GM19372 (cell line): ENCODE measurements around the gene C19orf47.

Source experiments
- ATAC-seq: cut with Tn5 transposase; IDR thresholded peaks from one replicate; pipeline ENCODE4 v1.9.1; 2021; ENCODE audit warnings: mild to moderate bottlenecking, low read depth, moderate library complexity; ENCODE audit not compliant: unreplicated experiment

The C19orf47 gene

DNA sequence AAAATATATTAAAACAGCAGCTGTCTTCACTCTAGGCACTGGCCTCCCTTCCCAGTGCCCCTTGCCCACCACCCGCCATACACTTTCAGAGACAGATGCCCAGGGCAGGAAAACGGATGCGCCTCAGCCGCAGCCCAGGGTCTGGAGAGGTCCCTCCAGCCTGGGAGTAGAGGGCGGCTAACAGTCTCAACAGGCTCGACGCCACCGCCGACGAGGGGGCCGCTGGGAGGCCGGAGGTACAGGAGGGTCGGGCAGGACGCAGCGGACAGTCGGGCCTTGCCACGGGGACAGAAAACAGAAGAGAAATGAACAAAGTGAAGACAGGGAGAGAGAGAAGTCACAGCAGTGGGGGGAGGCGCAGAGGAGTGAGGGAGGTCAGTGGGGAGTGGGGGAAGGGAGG, 27.1 kb downstream of the C19orf47 start:
- ATAC-seq: no peak

DNA sequence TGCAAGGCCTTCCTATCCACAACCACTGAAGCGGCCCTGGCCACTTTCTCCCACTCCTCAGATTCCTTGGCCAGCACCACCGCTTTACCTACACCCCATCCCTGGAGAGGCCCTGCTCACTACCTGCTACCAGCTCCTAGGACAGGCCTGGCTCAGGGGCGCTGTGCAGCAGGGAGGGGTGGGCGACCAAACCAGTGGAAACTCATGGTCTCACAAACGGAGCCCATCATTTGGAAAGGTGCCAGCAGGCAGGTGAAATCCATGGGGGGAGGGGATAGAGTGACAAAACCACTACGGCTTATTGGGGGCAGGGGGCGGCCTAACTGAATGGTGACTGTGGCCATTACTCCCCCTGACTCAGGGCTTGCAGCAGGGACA, 27.6 kb downstream of the C19orf47 start:
- no peak for ATAC-seq

DNA sequence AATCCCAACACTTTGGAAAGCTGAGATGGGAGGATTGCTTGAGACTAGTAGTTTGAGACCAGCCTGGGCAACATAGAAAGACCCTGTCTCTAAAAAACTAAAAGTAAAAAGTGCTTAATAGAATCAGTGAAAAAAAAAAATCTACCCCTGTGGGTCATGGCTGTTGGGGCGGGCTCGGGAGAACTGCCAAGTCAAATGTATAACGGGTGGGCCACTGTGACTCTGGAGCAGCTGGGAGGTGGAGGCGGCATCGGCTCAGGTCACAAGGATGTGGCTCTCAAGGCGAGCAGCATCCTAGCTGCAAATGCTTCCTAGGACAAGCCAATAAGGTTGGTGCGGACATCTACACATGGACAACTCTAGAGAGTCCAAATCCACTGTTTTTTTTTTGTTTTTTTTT, 30.9 kb downstream of the C19orf47 start:
- no peak for ATAC-seq

DNA sequence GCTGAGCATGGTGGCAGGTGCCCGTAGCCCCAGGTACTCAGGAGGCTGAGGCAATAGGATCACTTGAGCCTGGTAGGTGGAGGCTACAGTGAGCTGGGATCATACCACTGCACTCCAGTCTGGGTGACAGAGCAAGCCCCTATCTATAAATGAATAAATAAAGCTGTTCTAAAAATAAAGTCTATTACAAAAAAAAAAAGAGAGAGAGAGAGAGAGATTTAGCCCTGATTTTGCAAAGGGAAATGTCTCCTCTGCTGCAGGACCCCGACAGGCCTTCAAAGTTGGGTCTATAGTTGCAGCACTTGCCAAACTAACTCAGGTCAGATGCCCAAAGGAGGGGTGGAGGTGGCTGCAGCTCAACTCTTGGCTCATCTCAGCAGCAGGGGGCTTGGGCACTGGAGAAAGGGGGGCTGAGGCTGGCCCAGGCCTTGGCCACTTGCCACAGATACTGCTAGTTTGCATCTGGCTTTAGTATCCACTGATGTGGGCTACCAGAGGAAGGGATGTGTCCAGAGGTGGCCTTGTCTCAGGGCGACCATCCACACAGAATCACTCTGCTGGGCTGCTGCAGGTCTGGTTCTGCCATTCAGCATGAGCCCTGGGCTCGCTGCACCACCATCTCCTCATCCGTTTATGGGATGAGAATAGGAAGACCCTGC, 32.3 kb downstream of the C19orf47 start:
- ATAC-seq: no peak

DNA sequence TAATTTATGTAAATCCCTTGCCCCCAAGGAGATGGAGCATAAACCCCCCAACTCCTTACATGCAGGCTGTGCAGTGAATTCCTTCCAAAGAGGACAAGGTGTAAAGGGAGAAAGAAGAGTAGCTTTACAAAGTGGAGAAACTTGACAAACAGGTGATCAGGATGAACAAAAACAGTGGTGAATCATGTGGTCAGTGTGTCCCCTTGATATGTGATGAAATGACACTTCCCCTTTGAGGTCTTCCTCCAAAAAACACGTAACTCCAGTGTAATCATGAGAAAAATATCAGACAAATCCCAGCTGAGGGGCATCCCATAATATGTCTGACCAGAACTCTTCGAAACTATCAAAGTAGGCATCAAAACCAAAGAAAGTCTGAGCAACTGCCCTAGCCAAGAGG, 33.5 kb downstream of the C19orf47 start:
- ATAC-seq: no peak

- ATAC-seq: no peak
These were observed 34.8 kb downstream of the C19orf47 start for GRCh38 chr19:40313229-40313983.

GRCh38 chr19:40312533-40312932, 35.7 kb downstream of the C19orf47 start:
- ATAC-seq: no peak

DNA sequence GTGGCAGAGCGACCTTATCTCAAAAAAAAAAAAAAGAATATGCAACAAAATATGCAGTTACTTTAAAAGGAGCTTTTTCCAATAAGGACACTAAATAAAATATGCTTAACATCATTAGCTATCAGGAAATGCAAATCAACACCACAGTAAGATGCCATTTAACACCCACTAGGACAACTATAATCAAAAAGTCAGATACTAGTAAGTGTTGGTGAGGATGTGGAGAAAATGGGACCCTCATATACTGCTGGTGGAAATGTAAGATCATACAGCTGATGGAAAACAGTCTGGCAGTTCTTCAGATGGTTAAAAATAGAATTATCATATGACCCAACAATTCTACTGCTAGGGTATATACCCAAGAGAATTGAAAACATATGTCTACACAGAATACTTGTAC, 38.5 kb downstream of the C19orf47 start:
- no peak for ATAC-seq

DNA sequence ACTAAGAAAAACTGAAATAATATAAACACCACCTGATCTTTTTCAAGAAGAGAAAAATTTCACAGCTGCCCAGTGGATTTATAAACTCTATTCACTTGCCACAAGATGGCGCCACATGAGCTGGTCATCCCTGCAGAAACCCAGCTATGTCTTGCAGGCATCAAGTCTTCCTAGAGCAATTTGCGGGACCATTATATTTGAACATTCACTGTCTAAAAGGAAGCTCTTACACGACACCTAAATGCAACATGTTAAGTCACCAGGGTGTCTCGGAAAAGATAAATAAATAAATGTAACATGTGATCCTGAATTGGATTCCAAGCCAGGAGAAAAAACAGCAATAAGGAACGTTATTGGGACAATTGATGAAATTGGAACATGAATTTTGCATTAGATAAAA, 42.8 kb downstream of the C19orf47 start:
- ATAC-seq: no peak

- ATAC-seq: no peak
These were observed 43.9 kb downstream of the C19orf47 start for GRCh38 chr19:40304306-40304705.

DNA sequence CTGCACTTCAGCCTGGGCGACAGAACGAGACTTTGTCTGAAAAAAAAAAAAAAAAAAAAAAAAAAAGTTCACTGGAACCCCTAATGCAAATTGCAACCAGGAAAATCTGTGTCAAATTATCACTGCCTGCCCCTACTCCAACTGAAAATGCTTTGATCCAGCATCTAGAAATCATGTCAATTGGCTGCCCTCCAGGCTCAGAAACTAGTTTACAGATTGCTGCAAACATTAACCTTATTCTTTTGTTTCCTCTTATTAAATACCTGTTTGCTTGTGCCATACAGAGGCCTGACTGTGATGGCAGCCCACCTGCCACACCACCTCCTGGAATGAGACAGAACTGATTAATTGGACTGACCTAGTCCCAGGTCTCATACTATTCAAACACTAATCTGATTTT, 44.4 kb downstream of the C19orf47 start:
- ATAC-seq: no peak

DNA sequence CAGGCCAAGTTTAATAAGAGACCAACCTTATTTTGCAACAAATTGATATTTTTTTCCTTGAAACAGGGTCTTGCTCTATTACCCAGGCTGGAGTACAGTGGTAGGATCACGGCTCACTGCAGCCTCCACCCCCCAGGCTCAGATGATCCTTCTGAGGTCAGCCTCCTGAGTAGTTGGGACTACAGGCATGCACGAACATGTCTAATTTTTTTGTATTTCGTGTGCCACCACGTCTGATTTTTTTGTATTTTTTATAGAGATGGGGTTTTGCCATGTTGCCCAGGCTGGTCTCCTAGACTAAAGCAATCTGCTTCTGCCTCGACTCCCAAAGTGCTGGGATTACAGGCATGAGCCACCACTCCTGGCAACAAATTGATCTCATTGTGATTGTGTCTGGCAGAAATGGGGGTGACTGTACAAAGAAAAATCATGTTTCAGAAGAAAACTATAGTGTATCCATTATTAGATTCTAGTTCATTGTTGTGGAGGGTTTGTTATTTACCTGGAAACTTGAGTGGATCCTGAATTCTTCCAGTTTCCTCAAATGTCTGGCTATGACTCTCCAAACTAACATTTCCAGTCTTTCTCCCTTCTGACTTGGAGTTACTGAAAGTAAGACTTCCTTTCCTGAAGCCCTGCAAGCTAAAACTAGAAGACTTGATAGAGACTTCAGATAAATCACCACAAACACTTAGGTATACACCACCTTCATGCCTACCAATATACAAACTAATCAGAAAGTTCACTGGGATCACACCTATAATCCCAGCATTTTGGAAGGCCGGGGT, 45.8 kb downstream of the C19orf47 start:
- ATAC-seq: no peak

GRCh38 chr19:40300668-40301067, 47.5 kb downstream of the C19orf47 start:
- ATAC-seq: no peak

- ATAC-seq: no peak
These were observed 50.2 kb downstream of the C19orf47 start for GRCh38 chr19:40298026-40298425.

GRCh38 chr19:40294560-40294959, 53.6 kb downstream of the C19orf47 start:
- ATAC-seq: no peak

DNA sequence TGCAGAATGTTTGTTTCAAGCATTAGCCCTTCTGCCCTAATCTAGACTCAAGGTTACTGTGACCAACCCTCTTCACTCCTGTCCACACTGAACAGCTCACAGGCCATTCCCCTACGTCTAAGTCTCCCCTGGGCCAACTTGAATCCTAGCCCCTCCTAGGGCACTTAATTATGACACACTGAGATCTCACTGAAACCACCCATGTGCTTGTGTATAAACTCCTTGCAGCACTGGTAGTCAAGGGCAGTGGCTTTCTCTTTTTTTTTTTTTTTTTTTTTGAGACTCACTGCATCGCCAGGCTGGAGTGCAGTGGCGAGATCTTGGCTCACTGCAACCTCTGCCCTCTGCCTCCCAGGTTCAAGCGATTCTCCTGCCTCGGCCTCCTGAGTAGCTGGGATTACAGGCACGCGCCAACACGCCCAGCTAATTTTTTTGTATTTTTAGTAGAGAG, 61.2 kb downstream of the C19orf47 start:
- no peak for ATAC-seq

DNA sequence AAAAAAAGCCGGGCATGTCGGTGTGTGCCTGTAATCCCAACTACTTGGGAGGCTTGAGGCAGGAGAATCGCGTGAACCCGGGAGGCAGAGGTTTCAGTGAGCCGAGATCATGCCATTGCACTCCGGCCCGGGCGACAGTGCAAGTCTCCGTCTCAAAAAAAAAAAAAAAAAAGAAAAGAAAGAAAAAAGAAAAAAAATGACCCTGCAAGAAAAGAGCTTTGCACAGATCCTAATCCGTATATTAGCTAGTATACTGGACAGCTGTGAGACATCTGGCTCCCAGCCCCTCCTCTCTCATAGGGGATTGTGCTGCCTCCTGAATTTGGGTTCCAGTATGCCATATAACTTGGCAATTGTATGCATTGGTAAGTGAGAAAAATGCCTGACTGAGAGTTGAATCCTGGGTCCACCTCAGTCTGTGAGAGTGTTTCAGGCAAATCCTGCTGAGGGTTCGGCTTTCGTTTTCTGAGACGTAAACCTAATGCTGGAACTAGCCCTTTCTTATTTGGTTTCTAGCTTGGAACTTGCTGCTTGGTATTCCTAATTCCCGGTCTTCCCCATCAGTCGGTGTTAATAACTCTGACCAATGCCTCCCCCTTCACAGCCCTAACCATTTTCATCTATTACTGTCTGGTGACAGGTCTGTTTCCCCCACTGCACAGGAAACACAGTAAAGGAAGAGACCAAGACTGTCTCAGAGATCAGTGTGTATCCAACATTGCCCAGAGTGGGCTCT, 61.8 kb downstream of the C19orf47 start:
- ATAC-seq: no peak

DNA sequence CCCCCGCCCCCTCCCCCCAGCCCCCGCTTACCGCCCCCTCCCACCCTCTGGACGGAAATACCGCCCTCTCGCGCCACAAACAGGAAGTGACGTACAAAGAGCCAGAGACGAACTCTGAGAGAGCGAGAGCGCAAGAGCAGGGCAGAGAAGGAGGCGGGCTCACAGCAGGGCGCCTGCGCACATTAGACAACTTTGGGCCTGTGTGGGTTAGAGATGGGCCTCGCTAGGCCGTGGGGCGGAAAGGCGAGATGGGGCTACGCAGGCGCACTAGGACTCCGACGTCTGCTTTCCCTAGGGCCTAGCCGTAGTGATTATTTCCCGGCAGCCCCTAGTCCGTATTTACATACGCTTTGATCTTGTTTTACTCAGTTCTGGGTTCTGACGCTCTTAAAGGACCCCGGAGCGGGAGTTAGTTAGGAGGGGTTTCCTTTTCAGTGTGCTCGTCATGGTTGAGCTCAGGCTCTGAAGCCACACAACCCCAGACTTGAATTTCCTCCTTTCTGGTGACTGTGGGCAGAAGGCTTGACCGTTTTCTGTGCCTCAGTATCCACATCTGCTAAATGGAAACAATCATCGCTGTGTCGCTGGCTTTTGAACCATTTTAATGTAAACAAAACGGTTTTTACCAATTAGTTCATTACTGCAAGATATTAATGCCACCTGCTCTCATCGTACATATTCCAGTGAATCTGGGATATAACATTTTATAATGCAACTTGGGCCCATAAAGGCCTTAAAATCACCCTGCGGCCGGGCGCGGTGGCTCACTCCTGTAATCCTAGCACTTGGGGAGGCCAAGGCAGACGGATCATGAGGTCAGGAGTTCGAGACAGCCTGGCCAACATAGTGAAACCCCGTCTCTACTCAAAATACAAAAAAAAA, 62.6 kb downstream of the C19orf47 start:
- peak; percentile 84 for ATAC-seq

DNA sequence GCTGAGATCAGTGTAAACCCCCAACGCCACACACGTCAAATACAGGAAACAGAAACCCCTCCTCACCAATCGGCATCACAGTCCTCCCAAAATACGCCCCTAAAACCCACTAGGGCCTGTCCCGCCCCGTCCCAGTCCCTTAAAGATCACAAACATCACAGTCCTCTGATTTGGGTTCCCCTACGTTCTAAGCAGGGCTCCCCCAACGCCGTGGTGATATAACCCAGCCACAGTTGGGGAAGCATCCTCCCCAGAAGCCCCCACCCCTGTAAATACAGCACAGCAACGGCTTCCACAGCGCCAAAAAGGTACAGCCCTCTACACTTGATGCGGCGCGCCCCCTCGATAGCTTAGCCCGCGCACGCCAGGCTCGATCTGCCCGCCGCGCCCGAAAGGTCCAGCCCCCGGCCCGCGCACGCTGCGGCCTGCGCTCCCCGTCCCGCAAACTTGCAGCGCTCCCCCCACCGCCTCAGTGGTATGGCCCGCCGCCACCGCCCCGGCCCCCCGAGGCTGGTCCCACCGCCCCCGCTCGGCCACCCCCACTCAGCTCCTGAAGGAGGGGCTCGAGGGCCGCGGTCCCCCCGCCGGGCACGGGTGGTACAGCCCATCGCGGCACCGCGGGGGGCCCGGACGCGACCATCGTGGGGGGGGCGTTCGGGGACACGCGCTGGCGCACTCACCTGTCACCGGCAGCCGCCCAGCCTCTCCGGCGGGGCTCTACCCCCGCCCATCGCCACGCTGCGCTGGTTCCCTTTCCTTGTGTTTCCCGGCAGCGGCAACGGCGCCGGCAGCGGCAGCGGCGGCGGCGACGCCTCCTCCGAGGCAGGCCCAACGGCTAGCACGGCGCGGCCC, 63.5 kb downstream of the C19orf47 start, which contains the start of gene AKT2:
Gene AKT2, minus strand, starts transcription at position 845 of the 852 bp plus-strand sequence. CDS start 20,078 bp downstream, outside the sequence.
- ATAC-seq: peak; percentile 30
